Measurements from ENCODE around the gene NTN1.

DNA sequence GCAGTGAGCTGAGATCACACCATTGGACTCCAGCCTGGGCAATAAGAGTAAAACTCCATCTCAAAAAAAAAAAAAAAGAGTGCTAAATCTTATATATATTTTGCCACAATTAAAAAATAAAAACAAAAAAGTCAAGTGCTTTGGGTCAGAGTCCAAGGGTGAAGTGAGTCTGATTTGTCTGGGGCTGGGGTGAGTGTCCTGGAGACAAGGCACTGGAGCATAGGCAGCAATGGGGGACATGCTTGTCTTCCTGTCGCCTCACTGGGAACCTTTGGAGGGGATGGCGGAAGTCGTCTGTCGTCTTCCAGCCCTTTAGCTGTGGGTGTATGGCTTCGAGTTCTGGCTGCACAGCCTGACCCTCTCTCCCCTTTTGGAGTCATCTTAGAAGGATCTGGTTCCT lies 167.1 kb downstream of the NTN1 start:
- no peak for TF ChIP-seq EZH2 (IDR thresholded peaks at IDR 0.05)
- TF ChIP-seq, protein P1, sequence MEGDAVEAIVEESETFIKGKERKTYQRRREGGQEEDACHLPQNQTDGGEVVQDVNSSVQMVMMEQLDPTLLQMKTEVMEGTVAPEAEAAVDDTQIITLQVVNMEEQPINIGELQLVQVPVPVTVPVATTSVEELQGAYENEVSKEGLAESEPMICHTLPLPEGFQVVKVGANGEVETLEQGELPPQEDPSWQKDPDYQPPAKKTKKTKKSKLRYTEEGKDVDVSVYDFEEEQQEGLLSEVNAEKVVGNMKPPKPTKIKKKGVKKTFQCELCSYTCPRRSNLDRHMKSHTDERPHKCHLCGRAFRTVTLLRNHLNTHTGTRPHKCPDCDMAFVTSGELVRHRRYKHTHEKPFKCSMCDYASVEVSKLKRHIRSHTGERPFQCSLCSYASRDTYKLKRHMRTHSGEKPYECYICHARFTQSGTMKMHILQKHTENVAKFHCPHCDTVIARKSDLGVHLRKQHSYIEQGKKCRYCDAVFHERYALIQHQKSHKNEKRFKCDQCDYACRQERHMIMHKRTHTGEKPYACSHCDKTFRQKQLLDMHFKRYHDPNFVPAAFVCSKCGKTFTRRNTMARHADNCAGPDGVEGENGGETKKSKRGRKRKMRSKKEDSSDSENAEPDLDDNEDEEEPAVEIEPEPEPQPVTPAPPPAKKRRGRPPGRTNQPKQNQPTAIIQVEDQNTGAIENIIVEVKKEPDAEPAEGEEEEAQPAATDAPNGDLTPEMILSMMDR (IDR thresholded peaks at IDR 0.05), result no peak
